ENCODE measurements around the gene ADAM12.

Gene ADAM12

GRCh38 chr10:126423732-126424491 lies 35.6 kb upstream of the ADAM12 start:
- no peaks in the 10 kb centered on the region for H3K4me1 ChIP-seq (ENCODE audit: control insufficient read depth, insufficient read depth, low read length)

GRCh38 chr10:126422567-126422966 lies 34.3 kb upstream of the ADAM12 start:
- H3K36me3 ChIP-seq (ENCODE audit: control insufficient read depth, insufficient read depth, low read length) = no peaks in the 10 kb centered on the region
- H3K4me3 ChIP-seq (ENCODE audit: insufficient read depth, low read depth, low read length) = no peak overlapping the region
- H3K27me3 ChIP-seq (ENCODE audit: control insufficient read depth, insufficient read depth, low read length, poor library complexity, severe bottlenecking) = no peaks in the 10 kb centered on the region
- 90% methylated on average over 1 of the region's 1 CpG for WGBS, 2 experiments
- no peak overlapping the region for H3K27ac ChIP-seq (ENCODE audit: insufficient read depth, low read depth, low read length, poor library complexity, severe bottlenecking)
- no peaks in the 10 kb centered on the region for H3K9me3 ChIP-seq (ENCODE audit: control insufficient read depth, low read length)
- H3K4me1 ChIP-seq (ENCODE audit: control insufficient read depth, insufficient read depth, low read length) = no peaks in the 10 kb centered on the region

More at GRCh38 chr10:126423732-126424491, 35.6 kb upstream of the ADAM12 start:
- Histone ChIP-seq H3K36me3 (ENCODE audit: control insufficient read depth, insufficient read depth, low read length) (no peaks in the 10 kb centered on the region), H3K4me3 (ENCODE audit: insufficient read depth, low read depth, low read length) (no peak overlapping the region), H3K27me3 (ENCODE audit: control insufficient read depth, insufficient read depth, low read length, poor library complexity, severe bottlenecking) (no peaks in the 10 kb centered on the region), H3K27ac (ENCODE audit: insufficient read depth, low read depth, low read length, poor library complexity, severe bottlenecking) (no peak overlapping the region), H3K9me3 (ENCODE audit: control insufficient read depth, low read length) (no peaks in the 10 kb centered on the region)
- WGBS, 2 experiments = 93 to 95% methylated on average over 6 of the region's 6 CpGs

- 91% methylated on average over 10 of the region's 10 CpGs for WGBS, 2 experiments
- Histone ChIP-seq H3K4me3 (ENCODE audit: insufficient read depth, low read depth, low read length) (no peak overlapping the region), H3K36me3 (ENCODE audit: control insufficient read depth, insufficient read depth, low read length) (no peaks in the 10 kb centered on the region), H3K9me3 (ENCODE audit: control insufficient read depth, low read length) (no peaks in the 10 kb centered on the region), H3K4me1 (ENCODE audit: control insufficient read depth, insufficient read depth, low read length) (no peaks in the 10 kb centered on the region), H3K27ac (ENCODE audit: insufficient read depth, low read depth, low read length, poor library complexity, severe bottlenecking) (no peak overlapping the region), H3K27me3 (ENCODE audit: control insufficient read depth, insufficient read depth, low read length, poor library complexity, severe bottlenecking) (no peaks in the 10 kb centered on the region)
These were observed 33.5 kb upstream of the ADAM12 start for GRCh38 chr10:126421756-126422256.

DNA sequence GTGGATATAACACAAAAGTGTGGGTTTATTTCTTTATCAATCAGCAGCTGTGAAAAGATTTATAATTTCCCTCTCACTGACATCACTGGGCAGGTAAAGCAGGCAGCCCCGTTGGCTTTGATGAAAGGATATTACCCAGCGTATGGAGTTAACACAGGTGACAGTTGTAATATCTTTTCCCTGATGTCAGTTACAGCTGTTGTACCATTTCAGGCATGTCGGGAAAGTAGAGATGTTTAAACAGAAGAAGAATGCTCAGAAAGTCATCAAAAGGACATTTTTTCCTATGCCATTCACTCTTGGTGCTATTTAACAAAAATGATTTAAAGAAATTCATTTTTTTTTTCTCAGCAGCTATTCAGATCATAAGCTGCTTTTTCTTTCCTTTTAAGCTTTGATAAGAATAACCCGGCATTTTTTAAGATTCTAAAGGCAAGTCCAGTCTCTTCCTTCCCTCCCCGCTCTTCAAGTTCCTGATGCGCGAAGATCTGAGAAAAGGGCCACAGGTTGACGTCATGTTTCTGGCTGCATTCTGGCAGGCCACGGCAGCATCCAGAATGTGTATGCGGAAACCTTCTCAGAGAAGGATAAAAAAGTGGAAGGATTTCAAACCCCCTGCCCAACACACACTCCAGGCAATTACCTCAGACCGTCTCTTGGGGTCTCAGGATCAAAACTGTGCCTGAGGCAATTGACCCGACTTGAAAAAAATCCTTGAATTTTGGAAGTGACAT lies 32.5 kb upstream of the ADAM12 start:
- no peaks in the 10 kb centered on the region for H3K36me3 ChIP-seq (ENCODE audit: control insufficient read depth, insufficient read depth, low read length)
- no peak overlapping the region for H3K4me3 ChIP-seq (ENCODE audit: insufficient read depth, low read depth, low read length)
- H3K9me3 ChIP-seq (ENCODE audit: control insufficient read depth, low read length) = no peaks in the 10 kb centered on the region
- H3K27me3 ChIP-seq (ENCODE audit: control insufficient read depth, insufficient read depth, low read length, poor library complexity, severe bottlenecking) = no peaks in the 10 kb centered on the region
- no peaks in the 10 kb centered on the region for H3K4me1 ChIP-seq (ENCODE audit: control insufficient read depth, insufficient read depth, low read length)
- 91 to 92% methylated on average over 12 of the region's 12 CpGs for WGBS, 2 experiments
- no peak overlapping the region for H3K27ac ChIP-seq (ENCODE audit: insufficient read depth, low read depth, low read length, poor library complexity, severe bottlenecking)

- Histone ChIP-seq H3K9me3 (ENCODE audit: control insufficient read depth, low read length) (no peaks in the 10 kb centered on the region), H3K36me3 (ENCODE audit: control insufficient read depth, insufficient read depth, low read length) (no peaks in the 10 kb centered on the region), H3K4me1 (ENCODE audit: control insufficient read depth, insufficient read depth, low read length) (no peaks in the 10 kb centered on the region), H3K27ac (ENCODE audit: insufficient read depth, low read depth, low read length, poor library complexity, severe bottlenecking) (no peak overlapping the region), H3K4me3 (ENCODE audit: insufficient read depth, low read depth, low read length) (no peak overlapping the region), H3K27me3 (ENCODE audit: control insufficient read depth, insufficient read depth, low read length, poor library complexity, severe bottlenecking) (no peaks in the 10 kb centered on the region)
- WGBS, 2 experiments = 90 to 92% methylated on average over 4 of the region's 4 CpGs
These were observed 29.0 kb upstream of the ADAM12 start for GRCh38 chr10:126417220-126417825.

DNA sequence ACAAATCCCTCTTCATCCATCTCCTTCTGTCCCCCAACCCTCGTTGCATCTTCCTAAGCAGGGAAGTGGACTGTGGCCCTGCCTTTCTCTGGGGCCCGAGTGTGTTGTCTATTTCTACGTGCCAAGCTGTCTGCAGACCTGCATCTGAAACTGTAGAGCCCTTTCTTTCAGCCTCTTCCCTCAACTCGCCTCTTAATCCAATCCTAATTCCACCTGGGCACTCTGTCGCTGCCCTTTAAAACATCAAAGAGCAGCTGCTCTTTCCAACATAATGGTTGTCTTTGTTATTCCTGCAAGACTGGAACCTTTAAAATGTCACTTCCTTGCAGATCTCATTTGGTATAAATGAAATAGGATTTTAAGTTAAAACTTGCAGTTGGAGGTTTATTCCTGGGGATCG lies 21.5 kb upstream of the ADAM12 start:
- H3K4me3 ChIP-seq (ENCODE audit: insufficient read depth, low read depth, low read length) = no peak overlapping the region
- no peaks in the 10 kb centered on the region for H3K27me3 ChIP-seq (ENCODE audit: control insufficient read depth, insufficient read depth, low read length, poor library complexity, severe bottlenecking)
- H3K9me3 ChIP-seq (ENCODE audit: control insufficient read depth, low read length) = no peaks in the 10 kb centered on the region
- no peak overlapping the region for H3K27ac ChIP-seq (ENCODE audit: insufficient read depth, low read depth, low read length, poor library complexity, severe bottlenecking)
- peaks cover 5% of the 10 kb centered on the region for H3K4me1 ChIP-seq (ENCODE audit: control insufficient read depth, insufficient read depth, low read length)
- 70 to 76% methylated on average over 6 of the region's 6 CpGs for WGBS, 2 experiments
- H3K36me3 ChIP-seq (ENCODE audit: control insufficient read depth, insufficient read depth, low read length) = no peaks in the 10 kb centered on the region

DNA sequence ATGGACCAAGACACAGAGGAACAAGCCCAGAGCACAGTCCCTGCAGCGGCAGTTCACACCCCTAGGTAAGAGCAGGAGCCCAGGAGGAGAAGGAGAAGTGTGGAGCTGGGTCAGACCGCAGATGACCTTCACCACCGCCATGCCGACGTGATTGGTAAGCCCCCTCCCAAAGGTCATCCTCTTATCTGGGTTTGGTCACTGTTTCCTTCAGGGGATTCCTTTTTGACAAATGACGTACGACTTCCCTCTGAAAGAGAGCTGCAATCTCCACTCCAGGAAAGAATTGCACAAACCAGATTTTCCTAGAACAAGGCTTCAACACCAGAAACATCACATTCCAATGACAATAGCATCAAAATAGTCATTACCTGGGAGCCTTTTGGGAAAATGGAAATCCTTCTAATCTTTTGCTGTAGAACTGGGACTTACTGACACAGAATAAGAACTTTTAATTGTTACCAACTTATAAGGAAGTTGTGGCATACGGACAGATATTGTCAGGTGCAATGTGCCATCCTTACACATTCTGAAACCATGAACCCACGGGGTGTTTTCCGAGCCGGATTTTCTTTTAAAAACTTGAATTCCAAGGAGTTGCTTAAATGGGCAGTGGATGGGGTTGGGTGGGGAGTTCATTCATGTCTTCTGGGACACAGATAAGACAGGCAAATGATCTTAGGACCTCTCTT lies 20.8 kb upstream of the ADAM12 start:
- H3K36me3 ChIP-seq (ENCODE audit: control insufficient read depth, insufficient read depth, low read length) = no peaks in the 10 kb centered on the region
- H3K27me3 ChIP-seq (ENCODE audit: control insufficient read depth, insufficient read depth, low read length, poor library complexity, severe bottlenecking) = no peaks in the 10 kb centered on the region
- WGBS, 2 experiments = 88 to 90% methylated on average over 11 of the region's 11 CpGs
- H3K9me3 ChIP-seq (ENCODE audit: control insufficient read depth, low read length) = no peaks in the 10 kb centered on the region
- no peak overlapping the region for H3K27ac ChIP-seq (ENCODE audit: insufficient read depth, low read depth, low read length, poor library complexity, severe bottlenecking)
- H3K4me3 ChIP-seq (ENCODE audit: insufficient read depth, low read depth, low read length) = no peak overlapping the region
- H3K4me1 ChIP-seq (ENCODE audit: control insufficient read depth, insufficient read depth, low read length) = peaks cover 5% of the 10 kb centered on the region

DNA sequence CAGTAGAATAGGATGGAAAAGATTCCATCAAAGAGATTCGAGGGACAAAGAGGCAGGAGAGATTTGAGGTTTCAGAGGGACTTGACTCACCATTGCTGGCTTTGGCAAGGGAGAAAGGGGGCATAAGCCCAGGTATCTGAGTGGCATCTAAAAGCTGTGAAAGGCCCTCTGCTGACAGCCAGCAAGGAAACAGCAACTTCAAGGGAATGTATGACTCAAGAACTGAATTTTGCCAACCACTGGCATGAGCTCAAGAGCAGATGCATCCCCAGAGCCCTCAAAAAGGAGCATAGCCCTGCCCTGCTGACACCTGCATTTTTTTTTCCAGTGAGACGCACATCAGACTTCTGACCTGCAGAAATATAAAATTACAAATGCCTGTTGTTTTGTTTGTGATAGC lies 19.6 kb upstream of the ADAM12 start:
- 67 to 88% methylated on average over 2 of the region's 2 CpGs for WGBS, 2 experiments
- Histone ChIP-seq H3K9me3 (ENCODE audit: control insufficient read depth, low read length) (no peaks in the 10 kb centered on the region), H3K27ac (ENCODE audit: insufficient read depth, low read depth, low read length, poor library complexity, severe bottlenecking) (no peak overlapping the region), H3K36me3 (ENCODE audit: control insufficient read depth, insufficient read depth, low read length) (no peaks in the 10 kb centered on the region), H3K27me3 (ENCODE audit: control insufficient read depth, insufficient read depth, low read length, poor library complexity, severe bottlenecking) (no peaks in the 10 kb centered on the region), H3K4me1 (ENCODE audit: control insufficient read depth, insufficient read depth, low read length) (peaks cover 5% of the 10 kb centered on the region), H3K4me3 (ENCODE audit: insufficient read depth, low read depth, low read length) (no peak overlapping the region)

DNA sequence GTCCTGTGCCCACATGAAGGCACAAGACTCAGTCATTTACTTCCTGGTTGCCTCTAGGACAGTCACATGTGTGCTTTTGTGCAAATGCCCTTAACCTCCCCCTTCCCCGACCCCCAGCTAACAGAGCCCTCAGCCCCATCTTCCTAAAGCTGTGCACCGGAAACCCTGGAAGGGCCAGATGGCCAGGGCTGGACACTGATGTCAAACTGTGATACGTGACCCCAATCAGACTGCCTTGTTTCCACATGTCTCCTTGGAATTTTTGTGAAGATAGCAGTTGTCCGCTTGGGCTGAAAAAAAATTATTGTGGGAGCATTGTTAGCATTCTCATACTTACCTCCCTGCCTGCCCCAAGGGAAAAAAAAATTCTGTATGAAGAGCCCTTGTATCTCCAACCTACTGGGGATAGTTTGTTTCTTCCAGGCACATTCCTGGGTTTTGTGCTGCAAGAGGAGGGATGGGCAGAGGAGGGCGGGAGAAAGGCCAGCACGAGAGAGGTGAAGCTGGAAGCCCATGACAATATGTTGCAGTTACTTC lies 17.0 kb upstream of the ADAM12 start:
- no peaks in the 10 kb centered on the region for H3K9me3 ChIP-seq (ENCODE audit: control insufficient read depth, low read length)
- peaks cover 5% of the 10 kb centered on the region for H3K4me1 ChIP-seq (ENCODE audit: control insufficient read depth, insufficient read depth, low read length)
- H3K27me3 ChIP-seq (ENCODE audit: control insufficient read depth, insufficient read depth, low read length, poor library complexity, severe bottlenecking) = no peaks in the 10 kb centered on the region
- H3K27ac ChIP-seq (ENCODE audit: insufficient read depth, low read depth, low read length, poor library complexity, severe bottlenecking) = no peak overlapping the region
- no peak overlapping the region for H3K4me3 ChIP-seq (ENCODE audit: insufficient read depth, low read depth, low read length)
- no peaks in the 10 kb centered on the region for H3K36me3 ChIP-seq (ENCODE audit: control insufficient read depth, insufficient read depth, low read length)
- WGBS, 2 experiments = 69% methylated on average over 6 of the region's 6 CpGs

Data from ectodermal cell (in vitro differentiated cells).